ENCODE results near the gene ZNF169.
"Not testable (repeated sequence)": the region's sequence is repeated elsewhere in the genome, so short reads cannot be mapped to it uniquely, and the experiment has no call there.

- TF ChIP-seq CTCF, POLR2A (IDR thresholded peaks at IDR 0.05): not testable (repeated sequence)
Measured at GRCh38 chr9:94265626-94266402, 6.7 kb downstream of the ZNF169 start.

All from Peyer's patch (tissue), 4 donors.